ENCODE measurements around the gene GPRIN1. TPM values are rescaled to one million over a fixed set of nuclear protein-coding genes. Genes with fewer than 3 reads are reported as not detected.

The GPRIN1 gene
- 2.5 and 3.0 TPM in 2 replicates for total RNA-seq (2012; rRNA removed)
- 4.7 and 5.1 TPM in 2 replicates for polyA plus RNA-seq (2012; rRNA removed)
- polyA plus RNA-seq (2012; cell fraction: cytosol; rRNA removed) = 3.6 TPM in 2 replicates
- polyA plus RNA-seq (2012; cell fraction: nucleus; rRNA removed; ENCODE audit: low replicate concordance) = 1.4 and 2.5 TPM in 2 replicates
- percentile 45 among the genes with signal in this experiment for Bru-seq, nascent RNA
- BruChase-seq, experiment 1, labeled RNA remaining after a 6-hour chase = percentile 53 among the genes with signal in this experiment
- percentile 53 among the genes with signal in this experiment for BruChase-seq, experiment 2, labeled RNA remaining after a 2-hour chase
- long read RNA-seq, full-length matches to known transcripts = 4 of 11 reads
- long read RNA-seq, partial matches to known transcripts = 6 of 11 reads
- long read RNA-seq, other reads (novel, unspliced or antisense) = 1 of 11 reads

- H3K4me1 ChIP-seq (ENCODE audit: control insufficient read depth, insufficient read depth, low read length) = peaks cover 14% of the 10 kb centered on the region
- no peaks in the 10 kb centered on the region for H3K9me3 ChIP-seq (ENCODE audit: control insufficient read depth, insufficient read depth, low read length)
- H2AFZ ChIP-seq (replicated peaks; ENCODE audit: low read length, poor library complexity) = peak within 1 kb of the TSS; percentile 98
- peak within 1 kb of the TSS; percentile 85 for H2AK9ac ChIP-seq (replicated peaks; ENCODE audit: low read depth, low read length, poor library complexity)
- peaks cover 34% of the 10 kb centered on the region for H3K9me1 ChIP-seq (ENCODE audit: insufficient read depth, low read length)
- peak within 1 kb of the TSS in 1 of 2 experiments; percentile 39; a peak in 1 of 4 replicates for H4K8ac ChIP-seq (ENCODE audit: low read depth in 2 of 2, low read length in 2 of 2)
- dilution Hi-C loops (cut with HindIII; ENCODE audit: low sequenced_read_pairs, unreplicated experiment) = no loop called here
- peak within 1 kb of the TSS; percentile 74 for H3K4me3 ChIP-seq (ENCODE audit: insufficient read depth, low read depth, low read length)
- peak within 1 kb of the TSS; percentile 52 for H3K4ac ChIP-seq (ENCODE audit: low read depth, low read length)
- H4K20me1 ChIP-seq (ENCODE audit: insufficient read depth, low read length) = peaks cover 21% of the 10 kb centered on the region
- peak within 1 kb of the TSS; percentile 45 for H3K9ac ChIP-seq (ENCODE audit: low read depth, low read length)
- peak within 1 kb of the TSS; percentile 65 for H3K56ac ChIP-seq (ENCODE audit: extremely low read depth, insufficient read depth, low read length)
- no peak within 1 kb of the TSS for H2BK120ac ChIP-seq (ENCODE audit: low read depth, low read length)
- H3K18ac ChIP-seq (ENCODE audit: low read depth, low read length) = no peak within 1 kb of the TSS
- peak within 1 kb of the TSS; percentile 58 for H3K27ac ChIP-seq (ENCODE audit: insufficient read depth, low read length)
- ATAC-seq (ENCODE audit: low read depth) (peak; percentile 83), DNase-seq (peak; percentile 36)
- BruUV-seq (replicated peaks) = no TSS peak
- in situ Hi-C loops (cut with MboI; ENCODE audit: low sequenced_read_pairs) = no loop called here
- H3K23ac ChIP-seq (ENCODE audit: low read depth, low read length) = no peak within 1 kb of the TSS; the same call in 1 of the 2 replicates
- H2AK5ac ChIP-seq (ENCODE audit: low read depth, low read length) = peak within 1 kb of the TSS; percentile 58; the same call in 1 of the 2 replicates
- no peaks in the 10 kb centered on the region for H3K27me3 ChIP-seq (ENCODE audit: control insufficient read depth, insufficient read depth, low read length)
- H3K14ac ChIP-seq (replicated peaks; ENCODE audit: low read depth, low read length) = no peak within 1 kb of the TSS
- H2BK5ac ChIP-seq (ENCODE audit: low read depth, low read length, poor library complexity, severe bottlenecking) = no peak within 1 kb of the TSS
- no peak within 1 kb of the TSS for H2BK15ac ChIP-seq (ENCODE audit: low read depth, low read length)
- no peaks in the 10 kb centered on the region for H3K36me3 ChIP-seq (ENCODE audit: control insufficient read depth, insufficient read depth, low read length)
- intact Hi-C loops (cut with micrococcal nuclease) = no loop called here
- peaks cover 4 to 33% of the 10 kb centered on the region in 2 experiments; a peak in 3 of 4 replicates for H3K79me1 ChIP-seq (ENCODE audit: low read depth in 1 of 2, low read length in 2 of 2)
- peak within 1 kb of the TSS; percentile 61; the same call in 1 of the 2 replicates for H4K91ac ChIP-seq (ENCODE audit: insufficient read depth, low read depth, low read length)
- H3K4me2 ChIP-seq (ENCODE audit: low read depth, low read length) = peak within 1 kb of the TSS; percentile 68
- H4K5ac ChIP-seq (ENCODE audit: low read depth, low read length) = no peak within 1 kb of the TSS
- 0% methylated on average over 21 of the region's 101 CpGs; no CpG with 5 or more reads in 1 of the 2 experiments for WGBS, 2 experiments (ENCODE audit: extremely low coverage in 2 of 2, insufficient read length in 1 of 2)
- POLR2A ChIA-PET (ENCODE audit: unreplicated experiment) = no interaction called here
- H2BK20ac ChIP-seq (ENCODE audit: low read depth, low read length) = no peak within 1 kb of the TSS
- CTCF ChIA-PET = interaction anchor here (0.6 kb wide), 1 partner anchor 1082 kb away, joined by 3 read pairs; no protein-coding TSS in a partner anchor
- peak; percentile 18; the same call in 1 of the 2 replicates for TF ChIP-seq RAD21 (IDR thresholded peaks at IDR 0.05; ENCODE audit: low read length)
- no peak for TF ChIP-seq NFE2L2 (IDR thresholded peaks at IDR 0.05; ENCODE audit: low read depth, low read length)
- TF ChIP-seq ELK1 (IDR thresholded peaks at IDR 0.05; ENCODE audit: borderline replicate concordance, low read depth, low read length) = no peak
- no peak for TF ChIP-seq POLR2A (IDR thresholded peaks at IDR 0.05; ENCODE audit: low read depth, low read length)
- no peak for TF ChIP-seq USF2 (IDR thresholded peaks at IDR 0.05; ENCODE audit: low read depth, low read length)
- TF ChIP-seq MXI1 (IDR thresholded peaks at IDR 0.05; ENCODE audit: borderline replicate concordance, low read depth, low read length) = no peak; the same call in 1 of the 2 replicates
- no peak for TF ChIP-seq FOS (IDR thresholded peaks at IDR 0.05; ENCODE audit: low read depth, low read length)
- TF ChIP-seq BHLHE40 (IDR thresholded peaks at IDR 0.05; ENCODE audit: low read depth, low read length) = no peak
- no peak for TF ChIP-seq CHD1 (IDR thresholded peaks at IDR 0.05; ENCODE audit: low read depth, low read length)
- no peak for TF ChIP-seq MAFK (IDR thresholded peaks at IDR 0.05; ENCODE audit: low read depth, low read length)
- TF ChIP-seq MAZ (IDR thresholded peaks at IDR 0.05; ENCODE audit: borderline replicate concordance, low read depth, low read length) = peak; percentile 77
- TF ChIP-seq CTCF (conservative IDR thresholded peaks at IDR 0.05; ENCODE audit: low read depth, low read length) = peak; percentile 37
Measured at GRCh38 chr5:176609724-176610434, at the start of gene GPRIN1. GPRIN1 (minus strand) TSS chr5:176610156; CDS start chr5:176599834, 10,322 bp downstream.

All from IMR-90 (cell line).